Activated T-cell treated with anti-CD3 and anti-CD28 coated beads, Interleukin-2, amount 50 U/mL, for 4 hours (primary cell): ENCODE results near the gene ZFAND3. TPM values are rescaled to one million over a fixed set of nuclear protein-coding genes. Genes with fewer than 3 reads are reported as not detected.
"Not testable (repeated sequence)": the region's sequence is repeated elsewhere in the genome, so short reads cannot be mapped to it uniquely, and the experiment has no call there.

Experiments
- ATAC-seq, 2 donors: fragments of 200-7000 bp; cut with Tn5 transposase; one replicate each; pipeline ENCODE4 v1.10.0; 2021
- DNase-seq: peaks from one replicate; pipeline ENCODE4 v3.0.0-alpha.2; 2020
- H3K27me3 Mint-ChIP-seq: one replicate; pipeline ENCODE4 v1.8.0; 2021; ENCODE audit warnings: low read depth, mixed read lengths
- H3K36me3 Mint-ChIP-seq: one replicate; pipeline ENCODE4 v1.8.0; 2022; ENCODE audit warnings: mixed read lengths; ENCODE audit not compliant: insufficient read depth
- H3K4me1 Mint-ChIP-seq: one replicate; pipeline ENCODE4 v1.8.0; 2021; ENCODE audit warnings: low read depth, mixed read lengths
- H3K4me3 Mint-ChIP-seq: one replicate; pipeline ENCODE4 v1.8.0; 2021; ENCODE audit warnings: mild to moderate bottlenecking, moderate library complexity, mixed read lengths
- H3K9me3 Mint-ChIP-seq: one replicate; pipeline ENCODE4 v1.8.0; 2021; ENCODE audit warnings: mixed read lengths
- total RNA-seq, 3 donors: library from RNA; stranded (reverse); gene quantifications; one replicate each; pipeline ENCODE4 v1.2.1, GENCODE V29; 2021

ZFAND3 gene
- total RNA-seq, 3 donors from 2014 or later = 21.5 to 31.4 (median 30.8) TPM

GRCh38 chr6:38124224-38124926 is 304.8 kb downstream of the ZFAND3 start:
- not testable (repeated sequence) for H3K4me1 Mint-ChIP-seq, H3K4me3 Mint-ChIP-seq, DNase-seq, H3K9me3 Mint-ChIP-seq, H3K27me3 Mint-ChIP-seq, ATAC-seq
- H3K36me3 Mint-ChIP-seq = peaks cover 63% of the 10 kb centered on the region

- ATAC-seq = no peak
- no peak for DNase-seq
- Mint-ChIP-seq H3K4me1 (peaks cover 36% of the 10 kb centered on the region), H3K9me3 (peaks cover 12% of the 10 kb centered on the region), H3K27me3 (no peaks in the 10 kb centered on the region), H3K36me3 (peaks cover 49% of the 10 kb centered on the region), H3K4me3 (no peak overlapping the region)
Observed at GRCh38 chr6:38127284-38127683, 307.8 kb downstream of the ZFAND3 start.

GRCh38 chr6:38131527-38131965 is 312.0 kb downstream of the ZFAND3 start:
- peaks cover 36% of the 10 kb centered on the region for H3K36me3 Mint-ChIP-seq
- H3K4me1 Mint-ChIP-seq = peaks cover 41% of the 10 kb centered on the region
- H3K4me3 Mint-ChIP-seq = no peak overlapping the region
- ATAC-seq (peak; percentile 92), DNase-seq (no peak)
- H3K27me3 Mint-ChIP-seq = no peaks in the 10 kb centered on the region
- H3K9me3 Mint-ChIP-seq = peaks cover 6% of the 10 kb centered on the region

GRCh38 chr6:38133932-38134703 is 314.6 kb downstream of the ZFAND3 start:
- no peak for DNase-seq
- peaks cover 39% of the 10 kb centered on the region for H3K4me1 Mint-ChIP-seq
- H3K9me3 Mint-ChIP-seq = peaks cover 6% of the 10 kb centered on the region
- peaks cover 28% of the 10 kb centered on the region for H3K36me3 Mint-ChIP-seq
- ATAC-seq = no peak
- H3K4me3 Mint-ChIP-seq = no peak overlapping the region
- no peaks in the 10 kb centered on the region for H3K27me3 Mint-ChIP-seq

- Mint-ChIP-seq H3K4me1 (peaks cover 34% of the 10 kb centered on the region), H3K9me3 (peaks cover 4% of the 10 kb centered on the region), H3K36me3 (peaks cover 26% of the 10 kb centered on the region), H3K27me3 (no peaks in the 10 kb centered on the region), H3K4me3 (no peak overlapping the region)
- ATAC-seq (no peak), DNase-seq (no peak)
Observed at GRCh38 chr6:38134704-38135088, 315.2 kb downstream of the ZFAND3 start.

GRCh38 chr6:38136547-38136946 is 317.0 kb downstream of the ZFAND3 start:
- Mint-ChIP-seq H3K9me3 (no peaks in the 10 kb centered on the region), H3K4me1 (peaks cover 24% of the 10 kb centered on the region), H3K36me3 (peaks cover 30% of the 10 kb centered on the region), H3K27me3 (no peaks in the 10 kb centered on the region), H3K4me3 (no peak overlapping the region)
- DNase-seq (no peak), ATAC-seq (no peak)

- Mint-ChIP-seq H3K36me3 (peaks cover 27% of the 10 kb centered on the region), H3K9me3 (no peaks in the 10 kb centered on the region), H3K4me3 (no peak overlapping the region), H3K27me3 (no peaks in the 10 kb centered on the region), H3K4me1 (peaks cover 17% of the 10 kb centered on the region)
- no peak for DNase-seq
- no peak for ATAC-seq
Observed at GRCh38 chr6:38137608-38138265, 318.2 kb downstream of the ZFAND3 start.

GRCh38 chr6:38138374-38138773 is 318.8 kb downstream of the ZFAND3 start:
- ATAC-seq = no peak
- DNase-seq = no peak
- Mint-ChIP-seq H3K4me3 (no peak overlapping the region), H3K4me1 (peaks cover 16% of the 10 kb centered on the region), H3K36me3 (peaks cover 27% of the 10 kb centered on the region), H3K27me3 (no peaks in the 10 kb centered on the region), H3K9me3 (no peaks in the 10 kb centered on the region)

- Mint-ChIP-seq H3K36me3 (peaks cover 24% of the 10 kb centered on the region), H3K4me1 (peaks cover 19% of the 10 kb centered on the region), H3K9me3 (no peaks in the 10 kb centered on the region), H3K4me3 (no peak overlapping the region), H3K27me3 (no peaks in the 10 kb centered on the region)
- ATAC-seq (no peak), DNase-seq (no peak)
Observed at GRCh38 chr6:38141085-38141484, 321.6 kb downstream of the ZFAND3 start.

- Mint-ChIP-seq H3K27me3 (no peaks in the 10 kb centered on the region), H3K9me3 (no peaks in the 10 kb centered on the region), H3K4me3 (no peak overlapping the region), H3K4me1 (peaks cover 20% of the 10 kb centered on the region), H3K36me3 (peaks cover 25% of the 10 kb centered on the region)
- DNase-seq = no peak
- no peak for ATAC-seq
Observed at GRCh38 chr6:38141716-38142115, 322.2 kb downstream of the ZFAND3 start.

GRCh38 chr6:38142178-38142902 is 322.8 kb downstream of the ZFAND3 start:
- Mint-ChIP-seq H3K27me3 (no peaks in the 10 kb centered on the region), H3K4me1 (peaks cover 21% of the 10 kb centered on the region), H3K9me3 (no peaks in the 10 kb centered on the region), H3K36me3 (peaks cover 25% of the 10 kb centered on the region), H3K4me3 (no peak overlapping the region)
- ATAC-seq (no peak), DNase-seq (no peak)

- Mint-ChIP-seq H3K9me3 (no peaks in the 10 kb centered on the region), H3K4me3 (no peak overlapping the region), H3K4me1 (peaks cover 22% of the 10 kb centered on the region), H3K27me3 (no peaks in the 10 kb centered on the region), H3K36me3 (peaks cover 24% of the 10 kb centered on the region)
- DNase-seq (no peak), ATAC-seq (no peak)
Observed at GRCh38 chr6:38143191-38144150, 323.9 kb downstream of the ZFAND3 start.

GRCh38 chr6:38144365-38144945 is 324.9 kb downstream of the ZFAND3 start:
- DNase-seq (no peak), ATAC-seq (no peak)
- H3K9me3 Mint-ChIP-seq = no peaks in the 10 kb centered on the region
- no peak overlapping the region for H3K4me3 Mint-ChIP-seq
- H3K36me3 Mint-ChIP-seq = peaks cover 15% of the 10 kb centered on the region
- no peaks in the 10 kb centered on the region for H3K27me3 Mint-ChIP-seq
- peaks cover 18% of the 10 kb centered on the region for H3K4me1 Mint-ChIP-seq
